ENCODE measurements around the gene DNMT3L.

The DNMT3L gene

DNA sequence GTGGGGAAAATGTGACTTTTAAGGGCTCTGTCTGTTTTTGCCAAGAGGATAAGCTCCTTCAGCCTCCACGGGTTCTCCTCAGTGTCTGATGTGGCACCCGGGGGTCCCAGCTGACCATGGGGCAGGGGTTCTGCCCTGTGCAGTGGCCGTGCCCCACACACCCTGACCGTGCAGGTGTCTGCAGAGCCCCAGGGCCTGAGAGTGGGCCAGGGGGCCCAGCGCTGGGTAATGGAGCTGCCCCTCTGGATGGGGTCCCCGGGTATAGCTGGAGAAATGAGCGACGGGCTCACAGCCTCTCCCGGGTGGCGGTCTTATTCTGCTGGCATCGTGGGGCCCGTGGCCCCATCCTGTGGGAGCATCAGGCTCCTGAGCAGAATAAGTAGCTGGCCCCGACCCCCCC lies 35.2 kb upstream of the DNMT3L start:
- no peaks in the 10 kb centered on the region for H3F3A ChIP-seq (ENCODE audit: low read depth)
- peaks cover 18% of the 10 kb centered on the region for H3K4me1 ChIP-seq (ENCODE audit: insufficient read depth, low read length, poor library complexity, severe bottlenecking)
- H3K27me3 ChIP-seq (ENCODE audit: insufficient read depth, low read length, poor library complexity, severe bottlenecking): no peaks in the 10 kb centered on the region
- peaks cover 17% of the 10 kb centered on the region for H4K20me1 ChIP-seq (ENCODE audit: insufficient read depth, low read length, poor library complexity, severe bottlenecking)
- no peak overlapping the region for H3K4me2 ChIP-seq (ENCODE audit: low read depth, low read length, poor library complexity, severe bottlenecking)
- H3K9me2 ChIP-seq (replicated peaks; ENCODE audit: low read depth, low read length): no peaks in the 10 kb centered on the region
- TF ChIP-seq EZH2phosphoT487 (IDR thresholded peaks at IDR 0.05; ENCODE audit: borderline replicate concordance): no peak
- TF ChIP-seq, protein P1, sequence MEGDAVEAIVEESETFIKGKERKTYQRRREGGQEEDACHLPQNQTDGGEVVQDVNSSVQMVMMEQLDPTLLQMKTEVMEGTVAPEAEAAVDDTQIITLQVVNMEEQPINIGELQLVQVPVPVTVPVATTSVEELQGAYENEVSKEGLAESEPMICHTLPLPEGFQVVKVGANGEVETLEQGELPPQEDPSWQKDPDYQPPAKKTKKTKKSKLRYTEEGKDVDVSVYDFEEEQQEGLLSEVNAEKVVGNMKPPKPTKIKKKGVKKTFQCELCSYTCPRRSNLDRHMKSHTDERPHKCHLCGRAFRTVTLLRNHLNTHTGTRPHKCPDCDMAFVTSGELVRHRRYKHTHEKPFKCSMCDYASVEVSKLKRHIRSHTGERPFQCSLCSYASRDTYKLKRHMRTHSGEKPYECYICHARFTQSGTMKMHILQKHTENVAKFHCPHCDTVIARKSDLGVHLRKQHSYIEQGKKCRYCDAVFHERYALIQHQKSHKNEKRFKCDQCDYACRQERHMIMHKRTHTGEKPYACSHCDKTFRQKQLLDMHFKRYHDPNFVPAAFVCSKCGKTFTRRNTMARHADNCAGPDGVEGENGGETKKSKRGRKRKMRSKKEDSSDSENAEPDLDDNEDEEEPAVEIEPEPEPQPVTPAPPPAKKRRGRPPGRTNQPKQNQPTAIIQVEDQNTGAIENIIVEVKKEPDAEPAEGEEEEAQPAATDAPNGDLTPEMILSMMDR (conservative IDR thresholded peaks at IDR 0.05; ENCODE audit: low read length): no peak
- no peaks in the 10 kb centered on the region for H3K36me3 ChIP-seq (ENCODE audit: insufficient read depth, low read length)
- no peaks in the 10 kb centered on the region for H3K9me3 ChIP-seq (ENCODE audit: insufficient read depth, low read depth, low read length)
- no peak overlapping the region for H3K4me3 ChIP-seq (ENCODE audit: low read length, poor library complexity, severe bottlenecking)
- no peak overlapping the region for H2AFZ ChIP-seq (ENCODE audit: low read length)
- peaks cover 18% of the 10 kb centered on the region for H3K79me2 ChIP-seq (ENCODE audit: insufficient read depth, low read length)
- H3K9ac ChIP-seq (ENCODE audit: low read depth, low read length, poor library complexity, severe bottlenecking): no peak overlapping the region

DNA sequence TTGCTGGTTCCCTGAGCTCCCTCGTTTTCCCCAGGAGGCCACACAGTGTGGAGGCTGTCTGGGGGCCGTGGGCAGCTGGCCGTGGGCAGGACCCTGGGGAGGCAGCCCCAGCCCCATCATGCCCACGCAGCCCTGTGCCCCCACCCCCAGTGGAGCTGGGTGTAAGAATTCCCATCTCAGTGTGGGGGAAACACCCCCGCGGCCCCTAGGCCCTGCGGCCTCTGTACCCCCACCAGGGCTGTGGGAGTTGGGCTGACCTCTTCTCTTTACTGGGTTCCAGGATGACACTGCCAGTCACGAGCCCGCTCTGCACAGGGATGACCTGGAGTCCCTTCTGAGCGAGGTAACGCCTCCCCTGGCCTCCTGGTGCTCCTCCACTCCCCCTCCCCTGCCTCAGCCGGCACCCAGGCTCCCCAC lies 34.4 kb upstream of the DNMT3L start:
- Histone ChIP-seq H3K4me2 (ENCODE audit: low read depth, low read length, poor library complexity, severe bottlenecking) (no peak overlapping the region), H3K4me3 (ENCODE audit: low read length, poor library complexity, severe bottlenecking) (no peak overlapping the region), H3K27me3 (ENCODE audit: insufficient read depth, low read length, poor library complexity, severe bottlenecking) (no peaks in the 10 kb centered on the region), H3K9ac (ENCODE audit: low read depth, low read length, poor library complexity, severe bottlenecking) (no peak overlapping the region), H3K4me1 (ENCODE audit: insufficient read depth, low read length, poor library complexity, severe bottlenecking) (peaks cover 10% of the 10 kb centered on the region), H3K36me3 (ENCODE audit: insufficient read depth, low read length) (no peaks in the 10 kb centered on the region), H3K79me2 (ENCODE audit: insufficient read depth, low read length) (peaks cover 10% of the 10 kb centered on the region), H4K20me1 (ENCODE audit: insufficient read depth, low read length, poor library complexity, severe bottlenecking) (peaks cover 8% of the 10 kb centered on the region), H3K9me2 (replicated peaks; ENCODE audit: low read depth, low read length) (no peaks in the 10 kb centered on the region), H3F3A (ENCODE audit: low read depth) (no peaks in the 10 kb centered on the region), H3K9me3 (ENCODE audit: insufficient read depth, low read depth, low read length) (no peaks in the 10 kb centered on the region), H2AFZ (ENCODE audit: low read length) (no peak overlapping the region)
- TF ChIP-seq, protein P1 (conservative IDR thresholded peaks at IDR 0.05; ENCODE audit: low read length): no peak
- TF ChIP-seq EZH2phosphoT487 (IDR thresholded peaks at IDR 0.05; ENCODE audit: borderline replicate concordance): no peak

DNA sequence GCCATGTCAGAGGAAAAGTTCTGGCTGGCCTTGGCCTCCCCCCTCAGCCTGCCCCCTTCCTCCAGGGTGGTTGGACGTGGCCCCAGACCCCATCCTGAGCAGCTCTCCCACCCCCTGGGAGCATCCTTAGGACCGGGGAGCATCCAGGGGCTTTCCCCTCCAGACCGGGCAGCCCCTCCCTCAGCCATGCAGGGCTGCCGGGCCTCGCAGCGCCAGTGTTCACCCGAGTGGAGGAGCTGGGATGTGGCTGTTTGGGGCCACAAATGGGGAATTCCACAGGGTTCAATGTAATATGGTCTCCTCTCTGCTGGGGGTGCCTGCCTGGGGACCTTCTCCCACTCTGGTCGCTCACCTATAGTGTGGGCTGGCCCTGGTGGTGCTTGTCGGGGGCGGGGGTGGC lies 33.9 kb upstream of the DNMT3L start:
- Histone ChIP-seq H3K4me2 (ENCODE audit: low read depth, low read length, poor library complexity, severe bottlenecking) (no peak overlapping the region), H3F3A (ENCODE audit: low read depth) (no peaks in the 10 kb centered on the region), H3K9me3 (ENCODE audit: insufficient read depth, low read depth, low read length) (no peaks in the 10 kb centered on the region), H3K9me2 (replicated peaks; ENCODE audit: low read depth, low read length) (no peaks in the 10 kb centered on the region), H3K4me3 (ENCODE audit: low read length, poor library complexity, severe bottlenecking) (no peak overlapping the region), H3K4me1 (ENCODE audit: insufficient read depth, low read length, poor library complexity, severe bottlenecking) (peaks cover 6% of the 10 kb centered on the region), H3K36me3 (ENCODE audit: insufficient read depth, low read length) (no peaks in the 10 kb centered on the region), H4K20me1 (ENCODE audit: insufficient read depth, low read length, poor library complexity, severe bottlenecking) (peaks cover 4% of the 10 kb centered on the region), H2AFZ (ENCODE audit: low read length) (no peak overlapping the region), H3K79me2 (ENCODE audit: insufficient read depth, low read length) (peaks cover 6% of the 10 kb centered on the region), H3K9ac (ENCODE audit: low read depth, low read length, poor library complexity, severe bottlenecking) (no peak overlapping the region), H3K27me3 (ENCODE audit: insufficient read depth, low read length, poor library complexity, severe bottlenecking) (no peaks in the 10 kb centered on the region)
- TF ChIP-seq EZH2phosphoT487 (IDR thresholded peaks at IDR 0.05; ENCODE audit: borderline replicate concordance): no peak
- TF ChIP-seq, protein P1 (conservative IDR thresholded peaks at IDR 0.05; ENCODE audit: low read length): no peak

Measured in Loucy (cell line).